NCI-H1417 (cell line): Measurements from ENCODE around the gene SCN10A.

ENCODE experiments used
- DNase-seq, 3 experiments: peaks; one replicate each; lab custom pipeline; 2025; lab: John Stamatoyannopoulos, UW

SCN10A gene

DNA sequence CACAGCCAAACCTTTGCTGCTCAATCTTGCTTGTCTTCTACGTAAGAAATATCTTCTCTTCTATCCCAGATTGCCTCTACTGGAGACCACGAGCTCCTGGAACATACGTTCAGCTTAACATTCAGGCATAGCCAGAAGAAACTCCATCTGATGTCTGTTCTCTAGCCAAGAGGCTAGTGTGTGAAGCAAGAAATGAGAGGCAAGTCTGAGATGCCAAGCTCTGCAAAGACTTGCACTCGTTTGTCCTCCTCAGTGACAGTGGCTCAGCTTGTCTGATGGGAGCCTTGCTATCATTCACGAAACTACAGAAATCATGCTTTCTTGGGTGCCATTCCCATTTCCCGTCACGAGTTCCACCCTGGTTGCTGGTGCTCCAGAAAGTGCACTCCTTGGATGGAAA is at the start of gene SCN10A:
TSS of gene SCN10A (minus strand) at position 192 of the 400 bp plus-strand sequence. CDS start 22,207 bp downstream, outside the sequence.
- no peak for DNase-seq

DNA sequence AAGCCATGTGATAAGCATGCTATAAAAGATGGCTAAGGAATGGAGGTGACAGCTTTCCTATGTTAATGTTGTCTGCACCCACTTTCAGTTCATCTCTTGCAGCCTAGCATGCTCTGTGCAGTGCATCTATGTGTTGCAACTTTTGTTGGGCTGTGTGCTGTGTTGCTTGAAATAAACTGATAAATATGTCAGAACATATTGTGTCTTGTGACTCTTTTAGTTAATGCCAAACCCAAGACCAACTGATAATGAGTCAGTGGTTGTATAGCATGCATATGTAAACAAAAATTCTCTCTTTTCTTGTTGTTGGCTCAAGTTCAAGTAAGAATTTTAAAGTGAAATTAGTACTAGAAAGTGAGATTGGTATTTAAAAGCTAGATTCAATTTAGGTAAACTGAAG is 37.0 kb upstream of the SCN10A start:
- no peak for DNase-seq

DNA sequence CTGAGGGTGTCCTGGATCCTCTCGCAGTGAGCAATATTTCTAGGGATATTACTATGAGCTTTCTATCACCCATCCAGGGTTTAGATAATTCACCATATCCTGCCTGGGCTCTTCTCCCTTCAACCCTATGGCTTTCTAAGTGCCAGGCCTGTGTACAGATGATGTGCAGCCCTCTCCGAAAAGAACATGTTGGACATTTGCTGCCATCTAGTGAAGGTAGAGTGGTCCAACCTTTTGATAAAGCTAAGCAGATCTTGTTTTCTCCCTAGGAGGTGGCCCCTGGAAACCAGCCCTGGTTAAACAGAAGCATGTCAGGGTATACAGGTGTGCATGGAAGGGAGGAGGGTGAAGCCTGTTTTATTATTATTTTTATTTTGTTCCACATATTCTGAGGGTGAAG is 27.9 kb upstream of the SCN10A start:
- DNase-seq = peak in 2 of 3 experiments; percentile 5 to 66

DNA sequence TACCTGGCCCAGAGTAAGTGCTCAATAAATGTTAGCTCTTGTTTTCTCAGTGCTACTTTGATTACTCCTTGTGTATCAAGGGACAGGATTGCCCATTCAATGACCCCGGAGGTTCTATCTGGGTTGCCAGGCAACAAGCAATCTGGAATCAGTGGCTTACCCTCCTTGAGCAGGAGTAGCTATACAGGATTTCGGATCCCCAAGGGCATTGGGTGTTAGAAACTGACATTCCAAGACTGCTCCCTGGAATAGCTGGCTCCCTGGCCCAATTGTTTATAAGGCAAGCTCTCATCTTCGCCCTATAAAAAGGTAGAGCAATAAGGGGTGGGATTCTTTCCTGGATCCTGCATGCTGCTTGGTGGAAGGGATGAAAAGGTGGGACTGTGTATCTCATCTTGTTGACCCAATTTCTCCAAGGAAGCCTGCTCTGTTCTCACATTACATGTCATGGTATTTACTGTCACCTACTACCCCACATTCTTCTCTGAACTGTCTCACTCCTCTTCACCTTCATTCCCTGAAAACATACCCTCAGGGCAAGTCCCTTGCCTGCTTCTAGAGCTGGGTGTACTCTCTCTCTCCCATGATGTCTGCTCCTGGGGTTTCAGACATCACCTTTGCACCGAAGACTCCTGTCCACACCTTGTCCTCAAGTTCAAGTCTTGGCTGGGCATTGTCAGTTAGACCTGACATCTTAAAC is 26.4 kb upstream of the SCN10A start:
- no peak for DNase-seq

DNA sequence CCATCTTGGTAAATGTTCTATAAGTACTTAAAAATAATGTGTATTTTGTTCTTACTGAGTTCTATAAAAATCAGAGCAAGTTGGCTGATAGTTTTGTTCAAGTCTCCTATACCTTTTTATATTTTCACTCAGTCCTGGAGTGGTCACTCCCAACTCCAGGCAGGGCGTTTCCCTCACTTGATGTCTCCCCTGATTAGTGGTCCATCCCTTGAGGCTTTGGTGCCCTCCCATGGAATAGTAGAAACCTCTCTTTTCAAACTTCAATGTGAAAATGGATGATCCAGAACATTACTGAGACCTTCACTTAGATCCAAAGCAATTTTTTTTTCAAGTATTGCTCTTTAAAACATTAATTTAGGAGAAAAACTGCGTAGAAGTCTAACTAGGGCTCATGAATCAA is 25.0 kb upstream of the SCN10A start:
- DNase-seq = no peak

DNA sequence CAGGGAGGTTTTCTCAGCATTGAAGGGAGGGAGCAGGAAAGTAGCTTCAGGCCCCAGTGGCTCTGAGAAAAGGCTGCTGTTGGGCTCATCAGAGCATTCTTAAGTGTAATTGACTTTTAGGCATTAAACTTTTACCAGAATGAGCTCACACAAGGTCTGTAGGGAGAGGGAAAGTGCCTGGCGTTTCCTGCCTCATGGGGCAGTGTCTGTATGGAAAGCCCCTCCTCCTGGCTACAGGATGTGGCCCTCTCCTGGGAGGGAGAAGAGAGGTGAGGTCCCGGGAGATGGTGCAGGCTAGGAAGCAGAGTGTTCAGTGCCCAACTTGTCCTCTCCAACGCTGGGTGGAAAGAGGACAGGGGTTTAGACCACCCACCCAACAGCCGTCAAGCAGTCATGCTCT is 21.3 kb upstream of the SCN10A start:
- no peak for DNase-seq

DNA sequence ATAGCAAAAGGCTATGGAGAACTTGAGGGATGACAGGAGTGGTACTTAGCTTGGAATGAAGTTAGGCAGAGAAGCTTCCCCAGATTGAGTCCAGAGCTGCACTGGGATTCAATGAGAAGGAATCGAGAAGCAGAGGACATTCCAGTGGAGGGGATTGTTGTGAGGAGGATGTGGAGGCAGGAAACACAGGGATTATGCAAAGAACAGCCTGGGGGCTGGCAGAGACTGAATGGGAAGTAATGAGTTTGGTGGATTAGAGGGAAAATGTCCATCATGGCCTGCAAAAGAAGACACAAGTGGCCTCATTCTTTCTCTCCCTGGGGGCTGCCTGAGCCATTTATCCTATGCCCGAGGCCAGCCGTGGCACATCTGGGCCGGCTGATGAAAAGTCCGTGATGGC is 20.5 kb upstream of the SCN10A start:
- no peak for DNase-seq

DNA sequence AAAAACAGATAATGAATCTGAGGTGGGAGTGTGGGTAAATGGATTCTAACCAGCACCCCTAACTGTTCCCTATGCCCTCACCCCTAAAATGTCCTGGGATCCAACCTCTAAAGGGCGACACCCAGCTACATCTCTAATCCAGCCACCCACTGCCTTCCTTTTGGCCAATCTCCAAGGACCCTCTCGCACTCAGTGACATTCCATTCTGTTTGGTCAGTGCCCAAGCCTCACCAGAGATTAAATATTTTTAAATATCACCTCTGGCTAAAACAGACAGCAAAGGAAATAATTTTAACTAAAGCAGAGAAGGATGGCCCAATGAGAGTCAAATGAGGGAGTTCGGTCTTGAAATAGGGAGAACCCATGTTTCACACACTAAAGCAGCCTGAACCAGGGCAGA is 19.9 kb upstream of the SCN10A start:
- no peak for DNase-seq

DNA sequence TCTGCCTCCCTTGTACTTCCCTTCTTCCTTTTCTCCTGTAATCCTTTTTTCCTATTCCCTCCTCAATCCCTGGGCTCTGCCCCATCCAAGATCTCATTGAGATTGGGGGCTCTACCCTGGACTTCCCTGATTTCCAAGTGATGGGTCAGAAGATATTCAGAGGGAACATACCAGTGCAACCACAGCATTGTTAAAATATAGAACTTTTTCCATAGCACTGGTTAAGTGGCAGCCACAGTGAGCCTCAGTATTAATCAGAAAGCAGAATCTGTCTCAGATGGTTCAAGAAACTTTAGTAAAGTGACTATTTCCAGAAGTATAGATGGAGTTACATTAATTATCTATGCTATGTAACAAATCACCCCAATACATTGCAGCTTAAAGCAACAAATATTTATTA is 18.7 kb upstream of the SCN10A start:
- no peak for DNase-seq

DNA sequence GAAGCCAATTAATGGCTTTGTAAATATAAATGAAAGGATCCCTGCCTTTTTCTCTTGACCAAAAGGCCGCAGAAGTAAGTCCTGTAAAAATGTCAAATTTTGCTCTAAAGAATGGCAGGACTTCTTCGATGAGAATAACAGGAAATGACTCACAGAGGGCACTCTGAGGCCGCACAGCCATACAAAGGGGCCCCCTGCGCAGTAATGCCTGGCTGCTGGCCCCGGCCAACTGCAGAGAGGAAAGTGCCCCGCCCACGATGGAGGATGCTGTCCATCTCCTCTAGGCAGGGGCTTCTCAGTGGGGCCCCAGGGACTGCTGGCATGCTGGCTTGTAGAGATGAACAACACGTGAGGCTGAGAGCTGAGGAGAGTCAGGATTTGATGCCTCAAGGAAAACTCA is 18.1 kb upstream of the SCN10A start:
- DNase-seq = peak in 2 of 3 experiments; percentile 20 to 52

DNA sequence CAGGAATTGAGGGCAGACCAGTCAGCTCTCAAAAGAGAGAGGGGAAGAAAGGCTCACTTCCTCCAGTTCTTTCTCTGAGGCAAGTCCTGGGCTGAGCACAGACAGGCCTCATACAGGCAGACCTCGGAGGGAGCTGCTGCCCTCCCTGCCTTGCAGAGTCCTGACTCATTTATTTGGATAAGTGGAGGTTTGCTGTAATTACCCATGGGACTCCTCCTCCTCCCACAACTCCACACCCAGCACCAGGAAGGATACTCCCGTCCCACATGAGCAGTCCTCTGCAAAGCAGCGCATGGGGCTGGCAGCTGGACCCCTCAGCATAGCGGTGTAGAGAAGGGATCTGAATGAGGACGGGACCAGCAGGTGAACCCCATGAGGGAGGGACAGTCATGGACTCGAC is 13.4 kb upstream of the SCN10A start:
- no peak for DNase-seq

DNA sequence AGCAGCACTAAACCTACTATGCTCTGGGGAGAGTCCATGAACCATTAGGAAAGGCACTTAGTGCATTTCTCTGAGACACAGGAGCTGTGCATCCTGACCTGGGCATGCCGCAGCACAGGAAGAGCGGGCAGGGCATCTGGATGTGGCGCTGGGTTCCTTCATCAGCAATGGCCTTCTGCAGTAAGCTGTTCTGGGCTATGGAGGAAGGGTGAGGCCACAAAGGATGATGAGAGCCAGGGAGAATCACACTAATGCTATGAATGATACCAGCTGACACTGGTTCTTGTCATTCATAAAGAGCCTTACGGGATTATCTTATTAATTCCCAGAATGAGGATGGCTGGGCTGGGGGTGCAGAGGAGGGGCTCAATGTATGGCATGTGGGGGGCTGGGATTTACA is 12.7 kb upstream of the SCN10A start:
- DNase-seq = no peak

DNA sequence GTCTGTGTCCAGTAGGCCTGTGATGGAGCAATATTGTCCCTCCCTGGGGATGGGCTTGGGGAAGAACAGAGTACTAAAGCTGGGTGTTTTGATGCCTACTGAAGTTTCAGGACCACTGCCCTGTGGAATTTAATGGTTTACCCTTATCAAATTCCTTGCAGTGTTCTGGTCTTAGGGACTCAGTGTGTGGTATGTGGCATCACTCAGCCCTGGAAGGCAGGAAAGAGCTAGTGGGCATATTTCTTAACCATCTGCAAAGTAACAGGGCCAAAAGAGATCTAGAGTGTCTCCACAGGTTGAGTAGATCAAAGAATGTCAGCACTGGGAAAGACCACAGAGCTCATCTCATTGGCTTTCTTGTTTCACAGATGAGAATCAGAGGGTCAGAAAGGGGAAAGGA is 11.8 kb upstream of the SCN10A start:
- no peak for DNase-seq

DNA sequence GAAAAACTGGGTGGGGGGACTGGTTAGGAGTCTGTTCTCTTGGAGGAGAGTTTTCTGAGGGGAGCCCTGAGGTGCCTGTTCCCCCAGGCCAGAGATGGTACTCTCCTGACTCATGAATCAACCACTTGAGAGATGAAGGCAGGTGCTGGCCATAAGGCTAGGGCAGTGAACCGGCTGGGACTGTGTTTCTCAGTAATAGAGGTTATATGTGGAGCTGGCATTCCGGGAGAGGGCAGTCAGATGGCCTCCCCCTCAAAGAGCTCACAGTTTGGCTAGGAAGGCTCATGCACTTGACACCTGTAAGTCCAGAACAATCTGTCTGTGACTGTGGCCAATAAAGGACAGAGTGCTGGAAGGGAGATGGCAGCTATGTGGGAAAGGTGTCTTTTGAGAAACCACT is 10.0 kb upstream of the SCN10A start:
- DNase-seq = no peak

DNA sequence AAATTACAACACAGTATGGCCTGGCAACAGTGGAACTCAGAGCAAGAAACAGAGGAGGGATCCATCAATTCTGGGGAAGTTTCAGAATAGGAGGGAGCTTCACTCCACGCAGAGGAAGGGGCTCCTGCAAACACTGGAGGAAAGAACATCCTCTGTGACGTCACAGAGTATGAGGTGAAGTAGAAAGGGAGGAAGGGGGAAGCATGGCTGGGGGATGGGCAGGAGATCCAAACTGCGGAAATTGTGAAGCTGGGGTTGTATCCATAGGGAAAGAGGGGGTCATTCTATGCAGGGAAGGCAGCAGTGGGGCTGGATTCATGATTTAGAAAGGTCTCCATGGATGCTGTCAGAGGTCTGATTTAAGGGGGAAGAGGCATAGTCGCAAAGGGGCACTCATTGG is 8.3 kb upstream of the SCN10A start:
- DNase-seq = no peak

DNA sequence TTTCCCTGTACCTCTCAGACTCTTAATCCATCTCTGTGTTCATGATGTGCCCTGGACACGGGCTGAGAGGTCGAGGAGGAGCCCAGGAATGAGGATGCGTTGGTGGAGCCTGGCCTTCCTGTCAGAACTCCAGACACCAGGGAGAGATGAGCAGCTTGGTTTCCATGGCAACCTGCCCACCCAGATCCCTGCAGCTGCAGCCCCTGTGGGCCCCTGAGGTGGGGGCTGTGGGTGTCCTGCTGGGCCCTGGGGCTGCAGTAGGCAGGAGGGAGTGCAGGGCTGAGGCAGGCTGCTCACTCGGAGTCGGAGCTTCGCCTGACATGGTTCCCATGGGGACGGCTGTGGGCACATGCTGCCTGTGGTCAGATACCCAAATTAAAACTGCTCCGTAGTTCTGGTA is 7.7 kb upstream of the SCN10A start:
- DNase-seq = peak in 1 of 3 experiments; percentile 3

DNA sequence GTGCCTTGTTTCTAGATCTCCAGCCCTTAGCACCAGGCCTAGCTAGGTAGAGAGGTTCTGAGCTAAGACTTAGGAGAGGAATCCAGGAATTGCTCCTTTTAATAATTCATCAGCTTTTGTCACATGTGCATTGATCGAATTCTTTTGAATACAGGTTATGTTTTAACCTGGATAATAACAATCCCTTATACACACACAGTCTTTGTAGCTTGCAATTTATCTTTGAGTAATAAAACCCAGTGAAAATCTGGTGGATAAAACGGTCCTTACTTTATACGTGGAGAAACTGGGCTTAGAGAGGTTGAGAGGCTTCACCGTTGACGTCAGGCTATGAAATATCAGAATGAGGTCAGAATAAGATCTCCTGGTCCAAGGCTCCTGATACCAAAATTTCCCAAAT is 7.2 kb upstream of the SCN10A start:
- no peak for DNase-seq

DNA sequence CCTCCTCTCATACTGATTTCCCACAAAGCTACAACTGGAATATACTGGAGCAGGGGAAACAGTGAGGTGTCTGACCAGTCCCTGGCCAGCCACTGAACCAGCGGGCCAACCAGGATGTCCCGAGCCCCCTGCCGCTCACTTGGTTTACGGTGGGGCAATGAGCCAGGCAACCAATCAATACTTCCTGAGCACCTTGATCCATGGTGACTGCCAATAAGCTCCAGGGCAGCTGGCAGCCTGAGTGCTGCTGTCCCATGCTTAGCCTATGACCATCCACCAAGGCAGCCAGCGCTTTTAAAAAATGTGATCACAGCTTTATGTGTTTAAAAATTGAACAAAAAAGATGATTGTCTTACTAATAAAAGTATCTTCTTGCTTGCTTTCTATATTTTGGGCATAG is 4.2 kb downstream of the SCN10A start:
- DNase-seq = no peak

DNA sequence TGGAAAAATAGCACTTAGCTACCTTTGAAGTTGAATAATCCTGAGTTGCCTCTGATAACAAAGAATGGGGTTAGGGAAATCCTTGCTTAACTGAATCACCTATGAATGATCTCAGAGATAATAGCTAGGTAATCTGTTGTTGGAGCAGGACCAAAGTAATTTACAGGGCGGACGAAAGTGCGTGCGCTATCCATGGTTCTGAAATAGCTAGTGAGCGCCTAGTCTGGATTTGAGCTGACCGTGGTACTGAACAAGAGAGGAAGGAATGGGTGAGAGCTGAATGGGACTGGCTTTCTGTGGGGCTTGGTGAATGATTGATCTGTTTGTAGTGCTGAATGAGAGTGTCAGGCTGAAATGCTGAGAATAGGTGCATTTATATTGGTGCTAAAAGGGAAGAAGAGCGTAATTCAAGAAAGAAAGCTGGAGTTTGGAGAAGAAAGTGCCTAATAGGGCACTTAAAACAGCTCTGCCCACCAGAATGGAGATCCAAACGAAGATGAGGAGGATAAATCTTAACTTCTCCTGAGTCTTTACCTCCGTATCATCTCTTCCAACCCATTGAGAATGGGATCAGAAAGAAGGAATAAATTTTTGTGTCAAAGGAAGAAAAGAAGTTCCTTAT is 10.1 kb downstream of the SCN10A start:
- no peak for DNase-seq

DNA sequence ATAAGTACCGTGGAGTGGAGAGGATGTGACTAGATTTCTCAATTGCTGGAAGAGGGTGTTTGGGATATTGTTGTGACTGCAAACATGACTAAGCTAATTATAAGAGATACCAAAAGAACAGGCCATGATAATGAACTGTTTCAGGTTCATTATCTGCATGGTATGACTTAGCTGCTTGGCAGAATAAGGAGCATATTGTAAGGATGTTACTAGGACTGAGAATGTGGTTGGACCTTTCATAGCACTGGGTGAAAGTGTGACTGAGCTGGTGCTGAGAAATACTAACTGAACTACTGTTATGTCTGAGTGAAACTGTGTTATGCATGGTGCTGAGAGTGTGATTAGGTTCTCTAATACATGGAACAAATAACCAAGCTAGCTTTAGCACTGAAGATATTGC is 11.0 kb downstream of the SCN10A start:
- DNase-seq = no peak

DNA sequence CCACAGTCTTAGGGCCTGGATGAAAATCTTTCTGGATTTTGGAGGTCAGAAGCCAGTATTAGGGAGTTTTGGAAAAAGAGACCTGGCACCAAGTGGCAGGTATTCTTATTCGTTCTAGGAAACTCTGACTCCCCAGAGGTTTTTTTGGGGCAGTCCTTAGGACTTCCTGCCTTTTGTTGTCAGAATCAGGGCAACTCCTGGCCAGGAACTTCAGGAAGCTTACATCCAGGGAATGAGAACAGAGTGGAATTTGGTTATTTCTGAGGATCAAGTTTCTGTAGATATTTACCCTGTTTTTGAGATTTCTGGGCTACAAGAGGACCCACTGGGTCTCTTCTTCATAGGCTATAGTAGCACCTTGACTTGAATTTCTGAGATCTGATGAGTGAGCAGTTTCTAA is 15.5 kb downstream of the SCN10A start:
- DNase-seq = no peak

DNA sequence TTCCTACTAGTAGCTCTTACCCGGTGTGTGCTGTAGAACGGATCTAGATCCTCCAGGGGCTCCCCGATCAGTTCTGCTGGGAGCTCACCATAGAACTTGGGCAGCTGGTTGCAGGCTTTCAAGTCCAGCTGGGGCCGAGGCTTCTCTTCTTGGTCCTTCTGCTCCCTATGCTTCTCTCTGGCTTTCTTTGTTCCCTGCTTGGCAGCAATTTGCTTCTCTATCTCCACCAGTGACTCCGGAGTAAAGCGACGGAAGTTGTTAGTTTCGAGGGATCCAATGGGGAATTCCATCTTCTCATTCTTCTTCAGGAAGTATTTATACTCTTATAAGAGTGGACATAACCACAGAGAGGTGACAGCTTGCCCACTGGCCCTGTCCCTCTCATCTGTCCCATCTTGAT is 22.3 kb downstream of the SCN10A start:
- DNase-seq = no peak

DNA sequence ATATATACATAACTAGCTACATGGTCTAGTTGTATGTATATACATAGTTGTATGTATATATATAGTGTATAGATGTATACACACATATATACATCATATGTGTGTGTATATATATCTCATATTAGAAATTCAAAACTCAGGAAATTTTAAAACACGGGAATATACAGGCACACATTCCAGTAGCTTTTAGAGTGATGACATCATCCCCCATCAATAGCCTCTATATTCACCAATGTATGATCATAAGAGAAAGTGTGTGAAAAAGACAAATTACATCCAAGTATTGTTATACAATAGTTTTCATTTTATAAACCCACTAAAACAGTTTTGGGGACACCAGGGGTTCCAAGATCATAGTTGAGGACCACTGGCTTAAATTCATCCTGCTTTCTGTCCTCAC is 23.0 kb downstream of the SCN10A start:
- DNase-seq = no peak

DNA sequence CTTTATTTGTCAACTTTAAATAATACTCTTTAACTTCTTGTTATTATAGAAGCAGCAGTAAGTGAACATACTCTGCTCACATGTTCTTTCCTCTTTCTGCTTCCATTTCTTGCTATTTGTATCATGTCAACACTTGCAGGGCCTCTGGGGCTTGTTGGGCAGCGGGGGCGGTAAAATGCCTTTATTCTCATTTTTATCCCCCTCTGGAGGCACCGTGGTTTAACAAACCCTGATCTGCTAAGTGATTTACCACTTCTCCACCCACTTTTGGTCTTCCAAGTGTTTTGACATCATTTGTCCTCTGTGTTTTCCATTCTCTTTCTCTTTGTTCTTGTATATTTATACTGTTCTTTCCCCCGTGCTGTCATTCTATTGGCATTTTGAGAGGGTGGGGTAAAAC is 33.9 kb downstream of the SCN10A start:
- peak in 1 of 3 experiments; percentile 3 for DNase-seq
